Vagina (tissue), 2 donors: ENCODE data around the gene MAN1C1. TPM values are rescaled to one million over a fixed set of nuclear protein-coding genes. Genes with fewer than 3 reads are reported as not detected.

Experiments
- DNase-seq, 2 donors: peaks; one replicate each; pipeline ENCODE4 v3.0.0-alpha.2; 2017; ENCODE audit errors: extremely low spot score in 2 of 2
- H3K27ac ChIP-seq: fragments of 200-600 bp; sonication (generic); one replicate; pipeline ENCODE4 v1.5.1; 2019
- H3K27me3 ChIP-seq: fragments of 200-600 bp; sonication (generic); one replicate; pipeline ENCODE4 v1.5.1; 2019
- H3K36me3 ChIP-seq, 2 donors: fragments of 200-600 bp; sonication (generic); one replicate each; pipeline ENCODE4 v1.5.1; 2017 to 2019
- H3K4me1 ChIP-seq: fragments of 200-600 bp; sonication (generic); one replicate; pipeline ENCODE4 v1.5.1; 2019
- H3K4me3 ChIP-seq, 2 donors: fragments of 200-600 bp; sonication (generic); 1 replicate in 1 of 2; 2 replicates in 1 of 2; pipeline ENCODE4 v1.5.1; 2016 to 2019
- H3K9me3 ChIP-seq: fragments of 200-600 bp; sonication (generic); one replicate; pipeline ENCODE4 v1.5.1; 2019
- POLR2A ChIP-seq, 2 donors: fragments of 450-650 bp; IDR thresholded peaks; one replicate each; pipeline ENCODE4 v1.6.1; 2017; ENCODE audit warnings: antibody characterized with exemption in 2 of 2, mild to moderate bottlenecking in 2 of 2, moderate library complexity in 2 of 2
- POLR2AphosphoS5 ChIP-seq, 2 donors: sonication (generic); formaldehyde crosslinking; IDR thresholded peaks; one replicate each; pipeline ENCODE4 v1.9.0; 2017; ENCODE audit warnings: antibody characterized with exemption in 2 of 2, mild to moderate bottlenecking in 2 of 2, low read depth in 1 of 2; ENCODE audit not compliant: insufficient read depth in 1 of 2
- intact Hi-C: fragments of 100-400 bp; cut with DNase I; formaldehyde crosslinking; loops from one replicate; pipeline ENCODE4 v1.15.1; 2023
- total RNA-seq: library from RNA; depleted of rRNA; stranded (reverse); fragments of >200 nt; gene quantifications from one replicate; pipeline ENCODE4 v1.2.3, GENCODE V29; 2016
- TF ChIP-seq, protein P1 (sequence below), 3 experiments: fragments of 450-650 bp in 2 of 3; fragments of 200-600 bp in 1 of 3; sonication (generic) in 1 of 3; IDR thresholded peaks; one replicate each; pipeline ENCODE4 v1.5.1; 2017 to 2019; ENCODE audit warnings: antibody characterized with exemption in 3 of 3, mild to moderate bottlenecking in 2 of 3, moderate library complexity in 2 of 3

The MAN1C1 gene
- total RNA-seq, 1 donor from 2014 or later = 31.4 TPM

GRCh38 chr1:25781130-25781433 lies 164.5 kb downstream of the MAN1C1 start:
- intact Hi-C loops = no loop called here
- Histone ChIP-seq H3K4me1 (no peaks in the 10 kb centered on the region), H3K4me3 (no peak overlapping the region), H3K27me3 (no peaks in the 10 kb centered on the region), H3K9me3 (no peaks in the 10 kb centered on the region), H3K36me3 (peaks cover 0 to 4% of the 10 kb centered on the region in 2 donors), H3K27ac (no peak overlapping the region)
- DNase-seq = no peak
- TF ChIP-seq POLR2A (IDR thresholded peaks at IDR 0.05) (no peak), POLR2AphosphoS5 (IDR thresholded peaks at IDR 0.05; ENCODE audit: insufficient read depth in 1 of 2, low read depth in 1 of 2) (no peak)
- TF ChIP-seq, protein P1, sequence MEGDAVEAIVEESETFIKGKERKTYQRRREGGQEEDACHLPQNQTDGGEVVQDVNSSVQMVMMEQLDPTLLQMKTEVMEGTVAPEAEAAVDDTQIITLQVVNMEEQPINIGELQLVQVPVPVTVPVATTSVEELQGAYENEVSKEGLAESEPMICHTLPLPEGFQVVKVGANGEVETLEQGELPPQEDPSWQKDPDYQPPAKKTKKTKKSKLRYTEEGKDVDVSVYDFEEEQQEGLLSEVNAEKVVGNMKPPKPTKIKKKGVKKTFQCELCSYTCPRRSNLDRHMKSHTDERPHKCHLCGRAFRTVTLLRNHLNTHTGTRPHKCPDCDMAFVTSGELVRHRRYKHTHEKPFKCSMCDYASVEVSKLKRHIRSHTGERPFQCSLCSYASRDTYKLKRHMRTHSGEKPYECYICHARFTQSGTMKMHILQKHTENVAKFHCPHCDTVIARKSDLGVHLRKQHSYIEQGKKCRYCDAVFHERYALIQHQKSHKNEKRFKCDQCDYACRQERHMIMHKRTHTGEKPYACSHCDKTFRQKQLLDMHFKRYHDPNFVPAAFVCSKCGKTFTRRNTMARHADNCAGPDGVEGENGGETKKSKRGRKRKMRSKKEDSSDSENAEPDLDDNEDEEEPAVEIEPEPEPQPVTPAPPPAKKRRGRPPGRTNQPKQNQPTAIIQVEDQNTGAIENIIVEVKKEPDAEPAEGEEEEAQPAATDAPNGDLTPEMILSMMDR (IDR thresholded peaks at IDR 0.05) = no peak

DNA sequence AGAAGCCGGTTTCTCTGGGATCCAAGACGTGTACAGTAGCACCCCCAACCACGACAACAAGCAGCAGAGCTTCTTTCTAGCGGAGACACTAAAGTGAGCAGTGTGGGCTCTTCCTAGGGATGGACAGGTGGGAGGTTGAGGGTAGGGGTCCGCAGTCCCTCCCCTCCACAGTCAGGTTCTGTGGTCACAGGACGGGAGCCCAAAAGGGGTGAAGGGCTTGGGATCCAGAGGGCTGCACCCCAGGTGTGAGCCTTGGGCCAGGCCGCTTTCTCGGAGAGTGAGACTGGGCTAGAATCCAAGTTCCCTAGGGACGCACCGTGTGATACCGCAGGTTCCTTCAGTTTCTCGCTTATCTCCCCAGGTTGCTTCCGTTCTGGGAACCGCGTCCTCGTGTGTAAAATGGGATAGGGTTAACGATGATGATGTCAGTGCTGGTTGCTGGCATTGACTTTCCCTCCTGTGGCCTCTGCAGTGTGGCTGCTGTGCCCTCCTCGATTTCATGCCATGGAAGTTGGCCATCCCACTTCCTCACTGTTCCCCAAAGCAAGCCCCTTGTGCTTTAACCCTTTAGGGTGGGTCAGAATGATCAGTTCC lies 166.1 kb downstream of the MAN1C1 start:
- intact Hi-C loops = no loop called here

DNA sequence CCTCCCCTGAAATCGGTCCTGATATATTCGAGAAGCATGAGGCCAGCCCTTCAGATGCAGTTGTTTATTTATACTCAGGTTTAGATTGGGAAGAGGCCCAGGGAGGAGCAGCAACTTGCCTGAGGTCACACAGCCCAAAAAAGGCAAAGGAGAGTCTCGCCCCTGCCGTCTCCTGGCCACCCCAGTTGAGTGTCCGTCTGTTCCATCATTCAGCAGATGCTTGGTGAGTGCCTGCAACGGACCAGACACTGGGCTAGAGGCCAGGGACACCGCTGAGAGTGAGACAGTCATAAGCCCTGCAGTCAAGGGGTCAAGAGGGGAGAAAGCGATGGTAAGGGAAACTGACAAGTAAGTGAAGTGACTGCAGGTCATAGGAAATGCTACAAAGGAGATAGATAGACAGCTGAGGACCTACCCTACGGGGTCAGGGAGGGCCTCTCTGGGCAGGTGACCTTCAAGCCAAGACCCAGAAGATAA lies 168.0 kb downstream of the MAN1C1 start:
- H3K4me1 ChIP-seq = peaks cover 17% of the 10 kb centered on the region
- H3K4me3 ChIP-seq = no peak overlapping the region
- intact Hi-C loops = no loop called here
- TF ChIP-seq, protein P1 (IDR thresholded peaks at IDR 0.05) = no peak
- no peak for TF ChIP-seq POLR2A (IDR thresholded peaks at IDR 0.05)
- TF ChIP-seq POLR2AphosphoS5 (IDR thresholded peaks at IDR 0.05; ENCODE audit: insufficient read depth in 1 of 2, low read depth in 1 of 2) = no peak
- H3K9me3 ChIP-seq = no peaks in the 10 kb centered on the region
- DNase-seq = no peak
- H3K36me3 ChIP-seq = no peaks in the 10 kb centered on the region
- no peak overlapping the region for H3K27ac ChIP-seq
- H3K27me3 ChIP-seq = no peaks in the 10 kb centered on the region

More for the DNA sequence above, 166.1 kb downstream of the MAN1C1 start:
- H3K36me3 ChIP-seq = peaks cover 0 to 4% of the 10 kb centered on the region in 2 donors
- DNase-seq = no peak
- H3K27me3 ChIP-seq = no peaks in the 10 kb centered on the region
- no peak overlapping the region for H3K27ac ChIP-seq
- H3K4me3 ChIP-seq = no peak overlapping the region
- no peaks in the 10 kb centered on the region for H3K9me3 ChIP-seq
- TF ChIP-seq, protein P1 (IDR thresholded peaks at IDR 0.05) = no peak
- no peak for TF ChIP-seq POLR2AphosphoS5 (IDR thresholded peaks at IDR 0.05; ENCODE audit: insufficient read depth in 1 of 2, low read depth in 1 of 2)
- TF ChIP-seq POLR2A (IDR thresholded peaks at IDR 0.05) = no peak
- peaks cover 14% of the 10 kb centered on the region for H3K4me1 ChIP-seq

DNA sequence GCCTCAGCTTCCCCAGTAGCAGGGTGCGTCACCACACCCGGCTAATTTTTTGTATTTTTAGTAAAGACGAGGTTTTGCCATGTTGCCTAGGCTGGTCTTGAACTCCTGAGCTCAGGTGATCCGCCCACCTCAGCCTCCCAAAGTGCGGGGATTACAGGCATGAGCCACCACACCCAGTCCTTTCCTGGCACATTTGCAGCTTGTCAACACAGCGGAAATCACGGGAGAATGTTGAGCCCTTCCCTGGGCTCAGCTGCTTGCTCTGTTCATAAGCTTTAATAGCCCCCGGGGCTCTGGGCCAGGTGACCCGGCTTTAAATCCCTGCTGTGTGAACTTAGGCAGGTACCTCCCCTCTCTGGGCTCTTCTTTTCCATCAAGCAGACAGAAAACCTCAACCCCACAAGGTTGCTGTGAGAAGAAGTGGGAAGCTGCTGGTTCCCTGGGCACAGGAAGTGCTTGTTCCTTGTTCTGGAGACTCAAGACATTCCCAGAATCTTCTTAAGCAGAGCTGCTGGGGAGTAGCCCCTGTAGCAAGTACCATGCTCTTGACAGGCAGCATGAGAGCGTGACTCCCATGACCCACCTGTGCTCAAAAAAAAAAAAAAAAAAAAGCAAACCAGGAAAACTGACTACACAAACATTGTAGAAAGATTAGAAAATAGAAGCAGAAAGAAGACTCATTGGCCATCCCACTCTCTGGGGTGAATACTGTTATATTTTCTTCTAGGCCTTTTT lies 168.9 kb downstream of the MAN1C1 start:
- Histone ChIP-seq H3K4me1 (peaks cover 17% of the 10 kb centered on the region), H3K9me3 (no peaks in the 10 kb centered on the region), H3K27me3 (no peaks in the 10 kb centered on the region), H3K27ac (no peak overlapping the region), H3K4me3 (no peak overlapping the region), H3K36me3 (no peaks in the 10 kb centered on the region)
- no peak for DNase-seq
- TF ChIP-seq POLR2AphosphoS5 (IDR thresholded peaks at IDR 0.05; ENCODE audit: insufficient read depth in 1 of 2, low read depth in 1 of 2) (no peak), POLR2A (IDR thresholded peaks at IDR 0.05) (no peak)
- TF ChIP-seq, protein P1 (IDR thresholded peaks at IDR 0.05) = no peak
- intact Hi-C loops = no loop called here
